ENCODE measurements around the gene RAG2.
A peak's percentile ranks its signal among the peaks of the same experiment; 100 is the strongest.
"Not testable (repeated sequence)": the region's sequence is repeated elsewhere in the genome, so short reads cannot be mapped to it uniquely, and the experiment has no call there.

The RAG2 gene

GRCh38 chr11:36600180-36600579 lies 2.1 kb upstream of the RAG2 start:
- DNase-seq = no peak

- DNase-seq = no peak
Measured at GRCh38 chr11:36596880-36597279, 1.2 kb downstream of the RAG2 start.

GRCh38 chr11:36594316-36594989 lies 3.6 kb downstream of the RAG2 start, which contains the start of gene IFTAP:
TSS of gene IFTAP (plus strand) at chr11:36594502. CDS start at chr11:36610104, 15,602 bp downstream.
- peak; percentile 91 for DNase-seq

GRCh38 chr11:36591433-36591832 lies 6.6 kb downstream of the RAG2 start:
- DNase-seq = no peak

- no peak for DNase-seq
Measured at GRCh38 chr11:36590513-36590912, 7.5 kb downstream of the RAG2 start.

- DNase-seq = peak; percentile 9
Measured at GRCh38 chr11:36588099-36588498, 9.9 kb downstream of the RAG2 start.

- DNase-seq = no peak
Measured at GRCh38 chr11:36586543-36586942, 11.5 kb downstream of the RAG2 start.

- no peak for DNase-seq
Measured at GRCh38 chr11:36583667-36584066, 14.4 kb downstream of the RAG2 start.

- no peak for DNase-seq
Measured at GRCh38 chr11:36581536-36581935, 16.5 kb downstream of the RAG2 start.

- peak; percentile 11 for DNase-seq
Measured at GRCh38 chr11:36578458-36578857, 19.6 kb downstream of the RAG2 start.

- peak; percentile 71 for DNase-seq
Measured at GRCh38 chr11:36577859-36578258, 20.2 kb downstream of the RAG2 start.

GRCh38 chr11:36577373-36577772 lies 20.7 kb downstream of the RAG2 start:
- DNase-seq = no peak

GRCh38 chr11:36574486-36574885 lies 23.6 kb downstream of the RAG2 start:
- DNase-seq = no peak

GRCh38 chr11:36569095-36569494 lies 28.9 kb downstream of the RAG2 start:
- no peak for DNase-seq

- DNase-seq = no peak
Measured at GRCh38 chr11:36567694-36568093, 30.3 kb downstream of the RAG2 start, which contains the start of gene RAG1. TSS of gene RAG1 (plus strand) at chr11:36568007. CDS start at chr11:36573305, 5,298 bp downstream.

GRCh38 chr11:36566407-36567053 lies 31.5 kb downstream of the RAG2 start:
- no peak for DNase-seq

- DNase-seq = no peak
Measured at GRCh38 chr11:36565031-36565610, 32.9 kb downstream of the RAG2 start.

- peak; percentile 61 for DNase-seq
Measured at GRCh38 chr11:36564376-36565030, 33.5 kb downstream of the RAG2 start.

GRCh38 chr11:36558571-36559413 lies 39.2 kb downstream of the RAG2 start:
- no peak for DNase-seq

GRCh38 chr11:36557991-36558390 lies 40.0 kb downstream of the RAG2 start:
- DNase-seq = no peak

- not testable (repeated sequence) for DNase-seq
Measured at GRCh38 chr11:36557390-36557789, 40.6 kb downstream of the RAG2 start.

- DNase-seq = no peak
Measured at GRCh38 chr11:36550385-36551115, 47.5 kb downstream of the RAG2 start.

All from fibroblast of skin of abdomen (primary cell).